ENCODE measurements around the gene PREX1. TPM values are rescaled to one million over a fixed set of nuclear protein-coding genes. Genes with fewer than 3 reads are reported as not detected.
A peak's percentile ranks its signal among the peaks of the same experiment; 100 is the strongest.

PREX1 gene
- total and polyA plus RNA-seq, 10 donors, result 36.7 to 279 (median 157) TPM

GRCh38 chr20:48809673-48810072 lies 18.1 kb downstream of the PREX1 start:
- peaks cover 10 to 98% (median 74%) of the 10 kb centered on the region in 6 donors for H3K4me1 ChIP-seq
- intact Hi-C loops (cut with DNase I; ENCODE audit: low total_unique reads), result no loop called here
- DNase-seq, result no peak
- H3K9me3 ChIP-seq, result peaks cover 0 to 15% (median 9%) of the 10 kb centered on the region in 8 donors
- H3K27me3 ChIP-seq (replicated peaks in 1 of 7), result no peaks in the 10 kb centered on the region
- TF ChIP-seq POLR2AphosphoS5 (IDR thresholded peaks at IDR 0.05), result no peak
- no peak for TF ChIP-seq CTCF (IDR thresholded peaks at IDR 0.05 in 8 of 11, conservative IDR thresholded peaks at IDR 0.05 in 3 of 11)
- no peak for TF ChIP-seq POLR2A (IDR thresholded peaks at IDR 0.05)
- H3K27ac ChIP-seq, result peak overlapping the region in 2 of 8 donors; percentile 14 to 17
- WGBS, 5 donors, result 35 to 53% (median 42%) methylated on average over 5 of the region's 5 CpGs
- H3K4me3 ChIP-seq, result no peak overlapping the region
- H3K36me3 ChIP-seq, result peaks cover 0 to 75% (median 3%) of the 10 kb centered on the region in 6 donors

GRCh38 chr20:48808382-48809034 lies 19.3 kb downstream of the PREX1 start:
- peaks cover 0 to 78% (median 3%) of the 10 kb centered on the region in 6 donors for H3K36me3 ChIP-seq
- H3K9me3 ChIP-seq, result peaks cover 0 to 15% (median 9%) of the 10 kb centered on the region in 8 donors
- DNase-seq, result peak; percentile 51
- no peaks in the 10 kb centered on the region for H3K27me3 ChIP-seq (replicated peaks in 1 of 7)
- intact Hi-C loops (cut with DNase I; ENCODE audit: low total_unique reads), result no loop called here
- H3K4me3 ChIP-seq, result no peak overlapping the region
- TF ChIP-seq CTCF (IDR thresholded peaks at IDR 0.05 in 8 of 11, conservative IDR thresholded peaks at IDR 0.05 in 3 of 11) (no peak), POLR2A (IDR thresholded peaks at IDR 0.05) (no peak), POLR2AphosphoS5 (IDR thresholded peaks at IDR 0.05) (peak in 1 of 3 donors; percentile 45)
- H3K4me1 ChIP-seq, result peaks cover 10 to 98% (median 72%) of the 10 kb centered on the region in 6 donors
- peak overlapping the region in 1 of 8 donors; percentile 0 for H3K27ac ChIP-seq
- WGBS, 5 donors, result 89 to 94% (median 92%) methylated on average over 10 of the region's 10 CpGs

GRCh38 chr20:48807586-48808381 lies 20.0 kb downstream of the PREX1 start:
- H3K36me3 ChIP-seq, result peaks cover 0 to 76% (median 3%) of the 10 kb centered on the region in 6 donors
- H3K27ac ChIP-seq, result peak overlapping the region in 1 of 8 donors; percentile 0
- H3K27me3 ChIP-seq (replicated peaks in 1 of 7), result no peaks in the 10 kb centered on the region
- no peak overlapping the region for H3K4me3 ChIP-seq
- WGBS, 5 donors, result 90 to 94% (median 93%) methylated on average over 13 of the region's 13 CpGs
- intact Hi-C loops (cut with DNase I; ENCODE audit: low total_unique reads), result no loop called here
- peaks cover 5 to 98% (median 72%) of the 10 kb centered on the region in 6 donors for H3K4me1 ChIP-seq
- peaks cover 0 to 15% (median 9%) of the 10 kb centered on the region in 8 donors for H3K9me3 ChIP-seq
- TF ChIP-seq CTCF (IDR thresholded peaks at IDR 0.05 in 8 of 11, conservative IDR thresholded peaks at IDR 0.05 in 3 of 11) (no peak), POLR2A (IDR thresholded peaks at IDR 0.05) (no peak), POLR2AphosphoS5 (IDR thresholded peaks at IDR 0.05) (no peak)
- peak; percentile 62 for DNase-seq

- Histone ChIP-seq H3K27me3 (replicated peaks in 1 of 7) (no peaks in the 10 kb centered on the region), H3K4me3 (no peak overlapping the region), H3K36me3 (peaks cover 0 to 73% (median 3%) of the 10 kb centered on the region in 6 donors), H3K9me3 (peaks cover 0 to 15% (median 9%) of the 10 kb centered on the region in 8 donors), H3K27ac (no peak overlapping the region), H3K4me1 (peaks cover 5 to 98% (median 74%) of the 10 kb centered on the region in 6 donors)
- DNase-seq, result peak; percentile 0
- TF ChIP-seq POLR2A (IDR thresholded peaks at IDR 0.05) (no peak), POLR2AphosphoS5 (IDR thresholded peaks at IDR 0.05) (no peak)
- 95 to 100% (median 97%) methylated on average over 1 of the region's 1 CpG for WGBS, 5 donors
- intact Hi-C loops (cut with DNase I; ENCODE audit: low total_unique reads), result no loop called here
Measured at GRCh38 chr20:48807051-48807450, 20.7 kb downstream of the PREX1 start.

All from spleen (tissue), 11 donors.